ENCODE data around the gene HSPA1A. TPM values are rescaled to one million over a fixed set of nuclear protein-coding genes. Genes with fewer than 3 reads are reported as not detected.

The HSPA1A gene
- total RNA-seq, 1 experiment from 2014 or later, result 51.2 TPM

- no peak overlapping the region for H3K27ac Mint-ChIP-seq
These were observed 46.7 kb upstream of the HSPA1A start for GRCh38 chr6:31768363-31769257.

More at GRCh38 chr6:31768363-31769257, 46.7 kb upstream of the HSPA1A start:
- H3K4me2 ChIP-seq (ENCODE audit: insufficient read depth, insufficient read length, low read length), result no peak overlapping the region
- no peak overlapping the region for H4K5ac ChIP-seq (ENCODE audit: insufficient read length, low read depth, low read length)
- H3K18ac ChIP-seq (ENCODE audit: insufficient read length, low read depth, low read length), result no peak overlapping the region
- H3K27ac ChIP-seq (ENCODE audit: insufficient read length, low read depth, low read length), result no peak overlapping the region
- H3K14ac ChIP-seq (ENCODE audit: insufficient read depth, low read length), result no peak overlapping the region
- no peak overlapping the region for H2BK5ac ChIP-seq (ENCODE audit: insufficient read length, low read length)
- H3K36me3 Mint-ChIP-seq (ENCODE audit: insufficient read depth in 1 of 3, low read depth in 3 of 3), result peaks cover 0 to 6% (median 2%) of the 10 kb centered on the region in 3 experiments; a peak in 4 of 7 replicates
- no peak overlapping the region for H4K8ac ChIP-seq (replicated peaks; ENCODE audit: insufficient read length, low read depth, low read length)
- H4K20me1 ChIP-seq (ENCODE audit: control insufficient read depth, insufficient read depth, insufficient read length), result no peaks in the 10 kb centered on the region
- H3K4me1 ChIP-seq (ENCODE audit: insufficient read depth, low read length), result no peaks in the 10 kb centered on the region
- H2BK15ac ChIP-seq (ENCODE audit: low read depth, low read length), result no peak overlapping the region
- no peaks in the 10 kb centered on the region for H3K79me1 ChIP-seq (ENCODE audit: insufficient read depth, low read depth, low read length, poor library complexity, severe bottlenecking)
- no peak for DNase-seq
- H3T11ph ChIP-seq (ENCODE audit: low read length), result no peak overlapping the region
- no peaks in the 10 kb centered on the region for H3K23me2 ChIP-seq (ENCODE audit: insufficient read length, low read depth, low read length, poor library complexity, severe bottlenecking)
- H3K4ac ChIP-seq (ENCODE audit: low read depth, low read length), result no peak overlapping the region
- H2AK5ac ChIP-seq (ENCODE audit: insufficient read length, low read length), result no peak overlapping the region
- no peak overlapping the region for H2BK12ac ChIP-seq (ENCODE audit: insufficient read length, low read depth, low read length)
- no CpG with 5 or more reads among the region's 18 CpGs for WGBS (ENCODE audit: extremely low coverage, insufficient read length, low lambda C conversion rate)
- no peaks in the 10 kb centered on the region; the same call in 1 of the 2 replicates for H3K27me3 Mint-ChIP-seq (ENCODE audit: low read depth)
- H3K4me3 Mint-ChIP-seq, result no peak overlapping the region
- no peak overlapping the region for H2BK20ac ChIP-seq (ENCODE audit: low read depth, low read length, poor library complexity, severe bottlenecking)
- H3K4me1 Mint-ChIP-seq, result peaks cover 16 to 19% of the 10 kb centered on the region in 2 experiments
- H3K9me3 ChIP-seq (ENCODE audit: control insufficient read depth, low read depth, low read length), result no peaks in the 10 kb centered on the region
- TF ChIP-seq CTCF (conservative IDR thresholded peaks at IDR 0.05), result no peak
- no peak overlapping the region for H2BK120ac ChIP-seq (ENCODE audit: low read depth, low read length, poor library complexity, severe bottlenecking)
- no peak overlapping the region for H2AFZ ChIP-seq (ENCODE audit: low read length)
- no peak overlapping the region for H4K91ac ChIP-seq (ENCODE audit: insufficient read length, low read depth, low read length)
- H3K9me3 Mint-ChIP-seq, result no peaks in the 10 kb centered on the region; a peak in 1 of 5 replicates
- H3K27me3 ChIP-seq (ENCODE audit: insufficient read depth, low read length), result no peaks in the 10 kb centered on the region
- H3K9ac ChIP-seq (ENCODE audit: extremely low read depth, insufficient read length, low read length), result no peak overlapping the region
- H3K23ac ChIP-seq (ENCODE audit: insufficient read length, low read depth, low read length), result no peak overlapping the region
- H3K79me2 ChIP-seq (ENCODE audit: insufficient read depth, low read length), result no peaks in the 10 kb centered on the region
- H3K56ac ChIP-seq (ENCODE audit: insufficient read length, low read depth, low read length), result no peak overlapping the region
